ENCODE data around the gene ADAMTS7.
A peak's percentile ranks its signal among the peaks of the same experiment; 100 is the strongest.
"Not testable (repeated sequence)": the region's sequence is repeated elsewhere in the genome, so short reads cannot be mapped to it uniquely, and the experiment has no call there.

ADAMTS7 gene

DNA sequence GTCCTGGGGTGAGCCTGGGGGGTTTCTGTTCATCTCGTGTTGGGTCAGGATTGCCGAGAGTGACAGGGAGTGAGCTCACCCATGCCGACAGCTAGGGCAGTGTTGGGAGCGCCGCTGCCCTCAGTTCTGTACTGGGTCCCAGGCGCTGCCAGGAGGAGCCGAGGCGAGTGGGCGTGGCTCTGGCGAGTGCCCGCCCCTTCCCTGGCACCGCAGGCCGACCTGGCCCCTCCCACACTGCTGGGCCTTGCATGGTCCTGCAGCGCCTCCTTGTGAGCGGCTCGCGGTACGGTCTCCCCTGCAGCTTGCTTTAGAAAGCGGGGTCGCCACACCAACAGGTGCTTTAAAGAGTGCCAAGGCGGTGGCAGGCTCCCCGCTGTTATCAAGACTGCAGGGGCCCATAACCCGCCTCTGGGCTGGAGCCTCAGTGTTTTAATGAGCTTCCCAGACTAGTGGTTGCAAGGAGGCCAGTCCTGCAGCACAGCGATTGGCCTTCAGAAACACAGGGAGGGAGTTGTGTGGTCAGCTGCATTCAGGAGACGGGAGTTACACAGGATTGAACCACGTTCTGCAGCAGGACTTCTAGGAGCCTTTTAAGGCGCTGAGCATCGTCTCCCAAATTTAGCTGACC is 60.2 kb downstream of the ADAMTS7 start:
- peak; percentile 46 for DNase-seq (ENCODE audit: low read depth)
- not testable (repeated sequence) for H3K4me3 ChIP-seq (ENCODE audit: control insufficient read depth, low read depth, low read length)

DNA sequence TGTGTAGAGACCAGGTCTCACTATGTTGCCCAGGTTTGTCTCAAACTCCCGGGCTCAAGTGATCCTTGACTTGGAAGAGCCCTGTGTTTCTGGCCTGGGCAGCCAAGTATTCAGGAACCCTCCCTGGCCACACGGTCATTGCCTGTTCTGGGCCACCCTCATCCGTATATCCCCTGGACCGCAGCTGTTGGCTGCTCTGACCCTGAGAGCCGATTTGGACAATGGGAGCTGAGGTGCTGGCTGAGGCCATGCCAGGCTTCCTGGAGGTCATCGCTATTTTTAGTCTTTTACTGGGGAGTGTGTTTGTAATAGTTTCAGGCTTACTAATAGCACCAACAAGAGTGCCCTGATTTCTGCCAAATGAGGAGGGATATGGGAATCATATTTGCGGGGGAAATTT is 60.7 kb downstream of the ADAMTS7 start:
- no peak overlapping the region for H3K4me3 ChIP-seq (ENCODE audit: control insufficient read depth, low read depth, low read length)
- no peak for DNase-seq (ENCODE audit: low read depth)
- TF ChIP-seq, protein P1, sequence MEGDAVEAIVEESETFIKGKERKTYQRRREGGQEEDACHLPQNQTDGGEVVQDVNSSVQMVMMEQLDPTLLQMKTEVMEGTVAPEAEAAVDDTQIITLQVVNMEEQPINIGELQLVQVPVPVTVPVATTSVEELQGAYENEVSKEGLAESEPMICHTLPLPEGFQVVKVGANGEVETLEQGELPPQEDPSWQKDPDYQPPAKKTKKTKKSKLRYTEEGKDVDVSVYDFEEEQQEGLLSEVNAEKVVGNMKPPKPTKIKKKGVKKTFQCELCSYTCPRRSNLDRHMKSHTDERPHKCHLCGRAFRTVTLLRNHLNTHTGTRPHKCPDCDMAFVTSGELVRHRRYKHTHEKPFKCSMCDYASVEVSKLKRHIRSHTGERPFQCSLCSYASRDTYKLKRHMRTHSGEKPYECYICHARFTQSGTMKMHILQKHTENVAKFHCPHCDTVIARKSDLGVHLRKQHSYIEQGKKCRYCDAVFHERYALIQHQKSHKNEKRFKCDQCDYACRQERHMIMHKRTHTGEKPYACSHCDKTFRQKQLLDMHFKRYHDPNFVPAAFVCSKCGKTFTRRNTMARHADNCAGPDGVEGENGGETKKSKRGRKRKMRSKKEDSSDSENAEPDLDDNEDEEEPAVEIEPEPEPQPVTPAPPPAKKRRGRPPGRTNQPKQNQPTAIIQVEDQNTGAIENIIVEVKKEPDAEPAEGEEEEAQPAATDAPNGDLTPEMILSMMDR (IDR thresholded peaks at IDR 0.05; ENCODE audit: control insufficient read depth, insufficient read depth, low read depth, low read length, missing control alignments): no peak

More for the DNA sequence above, 60.2 kb downstream of the ADAMTS7 start:
- TF ChIP-seq, protein P1 (IDR thresholded peaks at IDR 0.05; ENCODE audit: control insufficient read depth, insufficient read depth, low read depth, low read length, missing control alignments): peak; percentile 79

DNA sequence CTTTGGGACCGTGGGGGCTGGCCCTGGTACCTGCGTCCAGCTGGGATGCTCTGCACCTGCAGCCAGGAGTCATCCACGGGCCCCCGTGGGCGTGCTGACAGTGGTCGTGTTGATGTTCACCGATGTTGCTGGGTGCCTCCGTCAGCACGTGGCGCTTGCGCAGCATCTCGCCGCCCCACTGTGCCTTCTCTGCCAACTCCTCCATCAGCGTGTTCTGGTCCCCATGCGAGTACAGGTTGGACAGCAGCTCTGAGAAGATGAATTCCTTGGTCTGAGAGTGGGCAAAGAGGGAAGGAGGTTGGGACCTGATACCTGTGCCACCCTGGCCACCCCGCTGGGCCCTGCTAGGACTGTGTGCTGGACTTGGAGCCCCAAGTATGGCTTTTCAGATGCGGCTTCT is 61.4 kb downstream of the ADAMTS7 start:
- TF ChIP-seq, protein P1 (IDR thresholded peaks at IDR 0.05; ENCODE audit: control insufficient read depth, insufficient read depth, low read depth, low read length, missing control alignments): no peak
- DNase-seq (ENCODE audit: low read depth): no peak
- H3K4me3 ChIP-seq (ENCODE audit: control insufficient read depth, low read depth, low read length): no peak overlapping the region

DNA sequence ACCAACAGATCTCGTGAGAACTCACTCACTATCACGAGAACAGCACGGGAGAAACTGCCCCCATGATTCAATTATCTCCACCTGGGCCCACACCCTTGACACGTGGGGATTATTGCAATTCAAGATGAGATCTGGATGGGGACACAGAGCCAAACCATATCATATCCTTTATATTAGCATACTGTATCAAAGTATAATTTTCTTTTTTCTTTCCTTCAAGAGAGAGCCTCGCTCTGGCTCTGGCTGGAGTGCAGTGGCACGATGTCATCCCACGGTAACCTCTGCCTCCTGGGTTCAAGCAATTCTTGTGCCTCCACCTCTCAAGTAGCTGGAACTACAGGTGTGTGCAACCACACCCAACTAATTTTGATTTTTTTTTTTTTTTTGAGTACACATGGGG is 63.4 kb downstream of the ADAMTS7 start:
- not testable (repeated sequence) for DNase-seq (ENCODE audit: low read depth); H3K4me3 ChIP-seq (ENCODE audit: control insufficient read depth, low read depth, low read length)

DNA sequence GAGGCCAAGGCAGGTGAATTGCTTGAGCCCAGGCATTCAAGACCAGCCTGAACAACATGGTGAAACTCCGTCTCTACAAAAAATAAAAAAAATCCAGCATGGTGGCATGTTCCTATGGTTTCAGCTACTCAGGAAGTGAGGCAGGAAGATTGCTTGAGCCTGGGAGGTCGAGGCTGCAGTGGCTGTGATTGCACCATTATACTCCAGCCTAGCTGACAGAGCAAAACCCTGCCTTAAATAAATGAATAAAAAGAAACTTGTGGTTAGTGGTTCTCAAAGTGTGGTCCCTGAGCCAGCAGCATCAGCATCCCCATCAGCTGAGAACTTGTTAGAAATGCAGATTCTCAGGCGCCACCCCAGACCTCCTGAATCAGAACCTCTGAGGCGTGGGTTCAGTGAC is 69.6 kb downstream of the ADAMTS7 start:
- H3K4me3 ChIP-seq (ENCODE audit: control insufficient read depth, low read depth, low read length); DNase-seq (ENCODE audit: low read depth): not testable (repeated sequence)

DNA sequence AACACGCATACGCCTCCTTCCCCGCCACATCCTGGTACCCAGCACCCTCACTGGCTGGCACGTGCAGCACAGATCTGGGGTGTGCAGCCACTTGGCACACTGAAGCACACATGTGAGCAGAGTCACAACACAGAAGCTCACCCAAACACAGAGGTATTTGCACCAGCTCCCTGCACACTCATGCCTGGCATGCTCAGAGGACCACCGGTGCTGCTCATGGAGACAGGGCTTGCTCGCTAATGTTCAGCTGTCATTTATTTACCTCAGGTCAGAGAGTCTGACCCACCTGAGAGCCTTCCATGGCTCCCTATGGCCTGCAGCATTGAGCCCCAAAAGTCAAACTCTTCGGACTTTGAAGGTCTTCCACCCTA is 70.4 kb downstream of the ADAMTS7 start:
- TF ChIP-seq, protein P1 (IDR thresholded peaks at IDR 0.05; ENCODE audit: control insufficient read depth, insufficient read depth, low read depth, low read length, missing control alignments): no peak

DNA sequence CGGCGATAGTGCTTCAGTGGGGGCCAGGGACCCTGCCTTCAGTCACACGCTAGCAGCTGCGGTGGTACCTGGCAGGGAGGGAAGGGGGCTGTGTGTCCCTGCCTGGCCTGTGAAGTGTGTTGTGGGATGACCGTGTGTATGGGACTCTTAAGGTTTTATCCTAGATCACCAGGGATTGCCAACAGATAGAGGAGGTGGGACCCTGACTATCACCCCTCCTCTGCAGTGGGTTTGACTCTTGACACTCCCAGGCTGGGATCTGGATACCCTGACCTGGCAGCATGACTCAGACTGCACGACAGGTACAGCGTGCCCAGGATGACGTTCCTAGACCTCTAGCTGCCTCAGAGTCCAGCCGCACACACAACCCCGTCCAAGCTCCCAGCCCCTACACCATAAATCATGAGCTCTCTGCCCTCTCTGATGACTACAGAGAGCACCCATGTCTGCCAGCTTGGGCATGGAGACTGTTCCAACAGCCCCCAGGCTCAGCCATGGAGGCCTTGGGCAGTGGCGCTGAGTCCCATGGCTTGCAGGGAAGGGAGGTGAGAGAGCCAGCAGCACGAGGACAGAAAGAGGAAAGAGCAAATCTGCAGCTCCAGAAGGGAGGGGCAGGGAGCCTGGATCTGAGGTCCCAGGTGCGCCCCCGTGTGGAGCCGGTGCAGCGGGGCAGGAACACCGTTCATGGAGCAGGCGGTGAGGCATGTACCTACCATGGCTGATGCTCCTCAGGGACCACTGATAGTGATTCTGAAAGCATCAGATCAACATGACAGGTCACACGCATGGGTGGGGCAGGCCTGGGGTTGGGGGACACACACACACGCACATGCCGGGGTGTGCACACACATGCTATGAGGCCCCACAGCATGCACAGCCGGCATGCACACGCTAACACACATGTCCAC is 71.0 kb downstream of the ADAMTS7 start:
- TF ChIP-seq, protein P1 (IDR thresholded peaks at IDR 0.05; ENCODE audit: control insufficient read depth, insufficient read depth, low read depth, low read length, missing control alignments): peak; percentile 59
- H3K4me3 ChIP-seq (ENCODE audit: control insufficient read depth, low read depth, low read length): no peak overlapping the region
- DNase-seq (ENCODE audit: low read depth): no peak

More for the DNA sequence above, 70.4 kb downstream of the ADAMTS7 start:
- DNase-seq (ENCODE audit: low read depth): no peak
- no peak overlapping the region for H3K4me3 ChIP-seq (ENCODE audit: control insufficient read depth, low read depth, low read length)

All from AG09309 (cell line).